Effector memory CD8-positive, alpha-beta T cell (primary cell): ENCODE data around the gene SMURF2.
A peak's percentile ranks its signal among the peaks of the same experiment; 100 is the strongest.
"Not testable (repeated sequence)": the region's sequence is repeated elsewhere in the genome, so short reads cannot be mapped to it uniquely, and the experiment has no call there.

Source experiments
- ATAC-seq: fragments of 150-1000 bp; cut with Tn5 transposase; replicated peaks from 2 replicates; pipeline ENCODE4 v1.10.0; 2021; ENCODE audit warnings: mild to moderate bottlenecking, moderate library complexity
- DNase-seq, 3 experiments: peaks; one replicate each; pipeline ENCODE4 v3.0.0; 2021
- H3K27ac Mint-ChIP-seq, 2 donors: one replicate each; pipeline ENCODE4 v1.8.0; 2022; ENCODE audit warnings: mild to moderate bottlenecking in 2 of 2, mixed read lengths in 2 of 2, moderate library complexity in 2 of 2
- H3K27me3 Mint-ChIP-seq, 2 donors: one replicate each; pipeline ENCODE4 v1.8.0; 2022; ENCODE audit warnings: mixed read lengths in 2 of 2
- H3K36me3 Mint-ChIP-seq: one replicate; pipeline ENCODE4 v1.8.0; 2022; ENCODE audit warnings: mild to moderate bottlenecking, moderate library complexity, mixed read lengths; ENCODE audit not compliant: insufficient read depth
- H3K4me1 Mint-ChIP-seq, 2 donors: one replicate each; pipeline ENCODE4 v1.8.0; 2022; ENCODE audit warnings: low read depth in 2 of 2, mixed read lengths in 2 of 2
- H3K4me3 Mint-ChIP-seq, 2 donors: one replicate each; pipeline ENCODE4 v1.8.0; 2022; ENCODE audit warnings: mild to moderate bottlenecking in 2 of 2, mixed read lengths in 2 of 2, moderate library complexity in 2 of 2
- H3K9me3 Mint-ChIP-seq, 2 donors: one replicate each; pipeline ENCODE4 v1.8.0; 2022; ENCODE audit warnings: mixed read lengths in 2 of 2

SMURF2 gene

DNA sequence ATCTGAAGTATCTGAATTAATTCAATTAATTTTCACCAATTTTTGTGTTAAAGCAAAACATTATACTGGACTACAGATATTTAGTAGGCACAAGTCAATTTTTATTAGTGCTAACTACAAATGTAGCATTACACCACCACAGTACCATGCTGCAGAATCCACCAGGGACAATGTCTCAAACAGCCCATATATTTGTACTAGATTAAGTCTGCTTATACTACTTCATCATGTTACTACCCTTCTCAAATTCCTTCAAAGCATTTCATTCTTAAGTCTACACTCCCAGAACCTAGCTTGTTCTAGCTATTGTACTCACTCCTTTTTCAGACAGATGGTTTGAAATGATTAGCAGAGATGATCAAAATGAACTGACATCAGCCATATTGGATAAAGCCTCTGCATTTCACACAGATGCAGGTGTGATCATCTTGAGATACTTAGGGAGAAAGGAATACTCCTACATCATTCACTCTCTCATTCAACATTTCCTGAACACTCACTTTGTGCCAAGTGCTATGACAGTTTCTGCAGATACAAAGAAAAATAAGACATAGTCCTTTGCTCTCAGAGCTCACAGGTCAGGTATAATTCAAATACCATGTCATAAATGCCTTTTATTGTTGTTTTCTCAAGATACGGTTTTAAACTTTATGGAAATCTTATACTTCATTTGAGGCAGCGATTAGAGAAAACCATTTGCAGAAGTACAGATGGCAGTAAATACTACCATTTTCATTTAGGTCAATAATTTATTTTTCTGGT lies 47.7 kb downstream of the SMURF2 start:
- H3K27me3 Mint-ChIP-seq: no peaks in the 10 kb centered on the region
- DNase-seq (no peak), ATAC-seq (no peak)
- H3K27ac Mint-ChIP-seq: peak overlapping the region in 1 of 2 donors; percentile 71
- no peaks in the 10 kb centered on the region for H3K36me3 Mint-ChIP-seq
- H3K9me3 Mint-ChIP-seq: no peaks in the 10 kb centered on the region
- H3K4me3 Mint-ChIP-seq: no peak overlapping the region
- H3K4me1 Mint-ChIP-seq: peaks cover 10 to 31% of the 10 kb centered on the region in 2 donors

GRCh38 chr17:64611369-64611768 lies 50.7 kb downstream of the SMURF2 start:
- ATAC-seq: no peak
- H3K27me3 Mint-ChIP-seq: no peaks in the 10 kb centered on the region
- H3K4me3 Mint-ChIP-seq: no peak overlapping the region
- H3K27ac Mint-ChIP-seq: no peak overlapping the region
- H3K9me3 Mint-ChIP-seq: no peaks in the 10 kb centered on the region
- peaks cover 17 to 30% of the 10 kb centered on the region in 2 donors for H3K4me1 Mint-ChIP-seq
- DNase-seq: no peak
- no peaks in the 10 kb centered on the region for H3K36me3 Mint-ChIP-seq

GRCh38 chr17:64610244-64610643 lies 51.9 kb downstream of the SMURF2 start:
- peaks cover 16 to 33% of the 10 kb centered on the region in 2 donors for H3K4me1 Mint-ChIP-seq
- not testable (repeated sequence) for ATAC-seq, H3K36me3 Mint-ChIP-seq, H3K9me3 Mint-ChIP-seq, H3K4me3 Mint-ChIP-seq, H3K27ac Mint-ChIP-seq, DNase-seq, H3K27me3 Mint-ChIP-seq

DNA sequence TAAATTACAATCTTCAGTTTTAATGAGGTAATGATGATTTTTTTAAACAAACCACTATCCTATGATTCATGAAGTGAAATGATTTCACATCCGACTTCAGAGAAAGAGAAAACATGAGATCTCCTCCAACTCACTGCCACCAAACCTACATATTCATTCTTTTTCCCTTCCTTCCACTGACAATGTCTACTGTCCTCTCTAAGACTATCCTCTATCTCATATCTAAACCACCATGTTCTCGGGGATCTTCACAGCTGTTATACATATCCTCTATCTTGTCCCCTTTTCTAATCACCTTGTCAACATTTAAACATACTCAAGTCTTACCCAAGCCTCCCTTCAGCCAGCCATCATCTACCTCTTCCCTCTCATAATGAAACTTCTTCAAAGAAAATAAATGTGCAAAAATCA lies 53.5 kb downstream of the SMURF2 start:
- H3K27ac Mint-ChIP-seq: peak overlapping the region in 1 of 2 donors; percentile 24
- H3K4me1 Mint-ChIP-seq: peaks cover 13 to 31% of the 10 kb centered on the region in 2 donors
- no peak for DNase-seq
- H3K27me3 Mint-ChIP-seq: no peaks in the 10 kb centered on the region
- ATAC-seq: no peak
- no peaks in the 10 kb centered on the region for H3K36me3 Mint-ChIP-seq
- H3K9me3 Mint-ChIP-seq: no peaks in the 10 kb centered on the region
- peak overlapping the region in 1 of 2 donors; percentile 11 for H3K4me3 Mint-ChIP-seq

GRCh38 chr17:64607862-64608565 lies 54.1 kb downstream of the SMURF2 start:
- H3K4me3 Mint-ChIP-seq: no peak overlapping the region
- DNase-seq: no peak
- no peak for ATAC-seq
- no peaks in the 10 kb centered on the region for H3K27me3 Mint-ChIP-seq
- no peaks in the 10 kb centered on the region for H3K9me3 Mint-ChIP-seq
- peaks cover 11 to 31% of the 10 kb centered on the region in 2 donors for H3K4me1 Mint-ChIP-seq
- H3K36me3 Mint-ChIP-seq: no peaks in the 10 kb centered on the region
- H3K27ac Mint-ChIP-seq: peak overlapping the region in 1 of 2 donors; percentile 24

- not testable (repeated sequence) for H3K4me3 Mint-ChIP-seq, H3K9me3 Mint-ChIP-seq, H3K36me3 Mint-ChIP-seq, ATAC-seq, H3K27me3 Mint-ChIP-seq, DNase-seq
- Mint-ChIP-seq H3K27ac (peak overlapping the region in 1 of 2 donors; percentile 4), H3K4me1 (peaks cover 18 to 48% of the 10 kb centered on the region in 2 donors)
These were observed 57.6 kb downstream of the SMURF2 start for GRCh38 chr17:64604532-64604931.

- Mint-ChIP-seq H3K9me3 (no peaks in the 10 kb centered on the region), H3K36me3 (peaks cover 7% of the 10 kb centered on the region), H3K27ac (peak overlapping the region in 1 of 2 donors; percentile 4), H3K4me1 (peaks cover 18 to 48% of the 10 kb centered on the region in 2 donors), H3K27me3 (no peaks in the 10 kb centered on the region), H3K4me3 (no peak overlapping the region)
- no peak for ATAC-seq
- no peak for DNase-seq
These were observed 58.1 kb downstream of the SMURF2 start for GRCh38 chr17:64603987-64604386.

DNA sequence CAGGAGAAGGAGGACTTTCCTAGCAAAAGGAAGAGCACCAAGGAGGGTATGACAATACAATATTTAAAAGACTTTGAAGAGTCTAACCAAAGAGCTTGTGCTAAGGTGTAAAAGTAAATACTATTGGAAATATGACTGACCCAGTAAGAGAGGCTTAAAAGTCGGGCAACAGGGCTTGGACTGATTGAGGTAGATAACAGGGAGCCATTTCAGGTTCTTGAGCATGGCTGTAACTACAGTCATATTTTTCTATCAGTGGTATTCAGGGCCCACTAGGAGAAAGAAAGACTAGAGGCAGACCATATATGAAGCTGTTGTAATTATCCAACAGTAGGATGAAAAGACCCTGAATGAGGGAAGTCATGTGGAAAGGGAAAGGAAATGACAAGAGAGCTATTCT lies 62.3 kb downstream of the SMURF2 start:
- peak overlapping the region; percentile 78 to 88 for H3K27ac Mint-ChIP-seq
- peak overlapping the region; percentile 61 to 63 for H3K4me3 Mint-ChIP-seq
- no peak for ATAC-seq
- H3K36me3 Mint-ChIP-seq: peaks cover 35% of the 10 kb centered on the region
- H3K4me1 Mint-ChIP-seq: peaks cover 16 to 44% of the 10 kb centered on the region in 2 donors
- H3K9me3 Mint-ChIP-seq: no peaks in the 10 kb centered on the region
- H3K27me3 Mint-ChIP-seq: no peaks in the 10 kb centered on the region
- no peak for DNase-seq

- Mint-ChIP-seq H3K9me3 (no peaks in the 10 kb centered on the region), H3K4me1 (peaks cover 16 to 40% of the 10 kb centered on the region in 2 donors), H3K36me3 (peaks cover 40% of the 10 kb centered on the region), H3K27me3 (no peaks in the 10 kb centered on the region), H3K27ac (peak overlapping the region; percentile 78 to 88), H3K4me3 (peak overlapping the region; percentile 61 to 63)
- DNase-seq (peak; percentile 51 to 54 (median 53)), ATAC-seq (peak; percentile 100)
These were observed 62.9 kb downstream of the SMURF2 start for GRCh38 chr17:64599187-64599676.

DNA sequence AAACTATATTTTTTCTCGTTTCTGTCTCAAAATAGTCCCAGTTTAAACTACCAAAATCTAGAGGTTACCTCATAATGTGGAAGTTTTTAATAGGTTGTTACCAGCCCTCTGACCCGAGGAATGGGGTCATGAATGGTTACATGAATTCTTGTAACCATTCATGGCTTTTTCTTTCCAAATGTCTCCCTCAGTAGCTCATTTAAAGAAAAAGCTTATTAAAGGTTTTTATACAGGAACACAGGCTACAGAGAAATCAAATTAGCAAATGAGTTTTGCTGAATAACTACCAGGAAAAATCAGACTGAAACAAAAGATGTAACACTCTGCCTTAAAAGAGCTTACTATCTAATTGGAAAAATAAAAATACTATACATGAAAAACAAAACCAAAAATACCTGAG lies 63.4 kb downstream of the SMURF2 start:
- H3K36me3 Mint-ChIP-seq: peaks cover 40% of the 10 kb centered on the region
- peak overlapping the region in 1 of 2 donors; percentile 63 for H3K4me3 Mint-ChIP-seq
- H3K9me3 Mint-ChIP-seq: no peaks in the 10 kb centered on the region
- peak overlapping the region; percentile 78 to 88 for H3K27ac Mint-ChIP-seq
- DNase-seq: no peak
- no peak for ATAC-seq
- peaks cover 16 to 38% of the 10 kb centered on the region in 2 donors for H3K4me1 Mint-ChIP-seq
- H3K27me3 Mint-ChIP-seq: no peaks in the 10 kb centered on the region

DNA sequence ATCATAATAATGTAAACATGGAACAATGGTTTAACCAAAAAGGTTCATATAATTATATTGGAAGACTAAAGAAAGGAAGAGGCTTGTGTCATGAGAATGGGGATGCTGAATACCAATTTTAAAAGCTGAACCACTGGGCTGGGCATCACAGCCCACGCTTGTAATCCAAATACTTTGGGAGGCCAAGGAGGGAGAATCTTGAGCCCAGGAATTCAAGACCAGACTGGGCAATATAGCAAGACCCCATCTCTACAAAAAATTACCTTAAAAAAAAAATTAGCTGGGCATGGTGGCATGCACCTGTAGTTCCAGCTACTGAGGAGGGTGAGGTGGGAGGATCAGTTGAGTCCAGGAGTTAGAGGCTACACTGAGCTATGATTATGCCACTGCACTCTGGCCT lies 65.1 kb downstream of the SMURF2 start:
- no peaks in the 10 kb centered on the region for H3K9me3 Mint-ChIP-seq
- H3K27ac Mint-ChIP-seq: peak overlapping the region; percentile 19 to 89
- no peaks in the 10 kb centered on the region for H3K27me3 Mint-ChIP-seq
- H3K36me3 Mint-ChIP-seq: peaks cover 51% of the 10 kb centered on the region
- no peak for ATAC-seq
- peaks cover 16 to 42% of the 10 kb centered on the region in 2 donors for H3K4me1 Mint-ChIP-seq
- H3K4me3 Mint-ChIP-seq: no peak overlapping the region
- DNase-seq: no peak

DNA sequence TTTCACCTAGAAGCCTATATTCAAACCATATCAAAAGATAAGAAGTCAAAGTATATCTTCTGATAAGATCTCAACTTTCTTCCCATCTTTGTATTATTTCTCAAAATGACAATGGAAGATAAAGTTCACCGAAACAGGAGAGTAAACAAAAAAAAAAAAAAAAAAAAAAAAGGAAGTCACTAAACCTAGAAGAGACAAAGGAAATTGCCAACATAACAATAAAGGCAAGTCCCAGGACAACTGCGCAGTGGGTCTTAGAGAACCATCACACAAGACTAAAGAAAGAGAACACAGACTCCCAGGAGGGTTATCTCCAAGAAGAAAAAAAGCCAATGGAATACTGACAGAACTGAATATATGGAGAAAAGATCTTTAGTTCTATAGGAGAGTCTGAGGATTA lies 65.7 kb downstream of the SMURF2 start:
- no peak for DNase-seq
- ATAC-seq: no peak
- Mint-ChIP-seq H3K4me1 (peaks cover 16 to 44% of the 10 kb centered on the region in 2 donors), H3K27me3 (no peaks in the 10 kb centered on the region), H3K4me3 (no peak overlapping the region), H3K27ac (peak overlapping the region; percentile 19 to 89), H3K36me3 (peaks cover 56% of the 10 kb centered on the region), H3K9me3 (no peaks in the 10 kb centered on the region)

GRCh38 chr17:64591944-64592343 lies 70.2 kb downstream of the SMURF2 start:
- no peaks in the 10 kb centered on the region for H3K27me3 Mint-ChIP-seq
- no peak overlapping the region for H3K4me3 Mint-ChIP-seq
- ATAC-seq (no peak), DNase-seq (no peak)
- peak overlapping the region in 1 of 2 donors; percentile 59 for H3K27ac Mint-ChIP-seq
- peaks cover 48% of the 10 kb centered on the region for H3K36me3 Mint-ChIP-seq
- H3K4me1 Mint-ChIP-seq: peaks cover 0 to 18% of the 10 kb centered on the region in 2 donors
- no peaks in the 10 kb centered on the region for H3K9me3 Mint-ChIP-seq
